Subcutaneous adipose tissue (tissue), 4 donors: ENCODE measurements around the gene SHOC1. TPM values are rescaled to one million over a fixed set of nuclear protein-coding genes. Genes with fewer than 3 reads are reported as not detected.

Source experiments
- CTCF ChIP-seq: fragments of 450-650 bp; IDR thresholded peaks from one replicate; pipeline ENCODE4 v1.5.1; 2016; ENCODE audit warnings: low read depth, mild to moderate bottlenecking, control low read depth, antibody characterized with exemption, moderate library complexity
- small RNA-seq: library from RNA; depleted of rRNA; stranded (forward); fragments of <200 nt; gene quantifications from one replicate; pipeline ENCODE3, GENCODE V24; 2016
- total RNA-seq, 4 donors: library from RNA; depleted of rRNA; stranded (reverse); fragments of >200 nt; gene quantifications; one replicate each; pipeline ENCODE4 v1.1.0, GENCODE V29; 2016

Gene SHOC1
- total RNA-seq, 4 donors from 2014 or later, result not detected

- no peak for TF ChIP-seq CTCF
Measured at GRCh38 chr9:111752455-111752854, 42.3 kb downstream of the SHOC1 start.

Small RNA genes within 50 kb of the gene (small RNA-seq; reads per million reads assigned to genes)
- gene RNU6-1013P, result not detected

Other genes starting within 250 kb of the SHOC1 start
- 10 to 100 TPM; 33.6 to 87.4 (median 64.8) TPM for gene PTGR1, start 195.3 kb downstream of the SHOC1 start, total RNA-seq
- gene DNAJC25, start 163.6 kb downstream of the SHOC1 start, total RNA-seq, result 10 to 100 TPM; 10.4 to 12.8 (median 11.6) TPM
- 100 to 1,000 TPM in 3 of 4 donors, 10 to 100 TPM in 1; 79.9 to 125 (median 105) TPM for gene GNG10, start 133.3 kb downstream of the SHOC1 start, total RNA-seq
- 10 to 100 TPM; 23.9 to 46.1 (median 36.9) TPM for gene UGCG, start 101.9 kb upstream of the SHOC1 start, total RNA-seq